Calu3 (cell line): ENCODE results near the gene SIM2. TPM values are rescaled to one million over a fixed set of nuclear protein-coding genes. Genes with fewer than 3 reads are reported as not detected.

ENCODE experiments used
- BruUV-seq: library from RNA; stranded (reverse); fragments of 400-500 nt; replicated peaks from 2 replicates; lab custom pipeline; 2021; lab: Mats Ljungman, UMichigan
- CTCF ChIA-PET: fragments of 300-600 bp; sonication (Branson Sonifier 250); formaldehyde crosslinking; loops from one replicate; lab custom pipeline; 2022; ENCODE audit warnings: antibody characterized with exemption; lab: Charles Lee
- DNase-seq: peaks from one replicate; pipeline ENCODE4 v3.0.0; 2022
- H3K27ac Mint-ChIP-seq: one replicate; pipeline ENCODE4 v1.8.0; 2022; ENCODE audit warnings: mixed read lengths; ENCODE audit not compliant: unreplicated experiment
- H3K27me3 Mint-ChIP-seq: one replicate; pipeline ENCODE4 v1.8.0; 2022; ENCODE audit warnings: mixed read lengths; ENCODE audit not compliant: unreplicated experiment
- H3K36me3 Mint-ChIP-seq: one replicate; pipeline ENCODE4 v1.8.0; 2022; ENCODE audit warnings: mild to moderate bottlenecking, moderate library complexity, mixed read lengths; ENCODE audit not compliant: insufficient read depth, unreplicated experiment
- H3K4me1 Mint-ChIP-seq: one replicate; pipeline ENCODE4 v1.8.0; 2022; ENCODE audit warnings: mild to moderate bottlenecking, low read depth, mixed read lengths; ENCODE audit not compliant: unreplicated experiment
- H3K4me3 Mint-ChIP-seq: one replicate; pipeline ENCODE4 v1.8.0; 2022; ENCODE audit warnings: mild to moderate bottlenecking, low read depth, moderate library complexity, mixed read lengths; ENCODE audit not compliant: unreplicated experiment
- H3K9me3 Mint-ChIP-seq: one replicate; pipeline ENCODE4 v1.8.0; 2022; ENCODE audit warnings: low read depth, mixed read lengths; ENCODE audit not compliant: unreplicated experiment
- CTCF ChIP-seq: fragments of 200-600 bp; IDR thresholded peaks from one replicate; pipeline ENCODE4 v1.8.0; 2022; ENCODE audit warnings: antibody characterized with exemption; ENCODE audit not compliant: unreplicated experiment
- intact Hi-C: fragments of 100-400 bp; cut with micrococcal nuclease; formaldehyde crosslinking; loops from one replicate; pipeline ENCODE4 v1.10.0; 2022; ENCODE audit not compliant: unreplicated experiment
- total RNA-seq: library from RNA; stranded (reverse); gene quantifications from 2 replicates; pipeline ENCODE4 v1.2.3, GENCODE V29; 2022

SIM2 gene
- total RNA-seq, 1 experiment from 2014 or later, result 15.4 TPM

- Mint-ChIP-seq H3K27me3 (no peaks in the 10 kb centered on the region), H3K36me3 (peaks cover 7% of the 10 kb centered on the region), H3K27ac (no peak overlapping the region), H3K9me3 (no peaks in the 10 kb centered on the region), H3K4me3 (no peak overlapping the region), H3K4me1 (peaks cover 15% of the 10 kb centered on the region)
- no peak for DNase-seq
- intact Hi-C loops, result no loop called here
- BruUV-seq, result no TSS peak
- CTCF ChIA-PET, result no interaction called here
- TF ChIP-seq CTCF, result no peak
Observed at GRCh38 chr21:36786186-36786585, 87.3 kb downstream of the SIM2 start.

- Mint-ChIP-seq H3K27ac (peak overlapping the region; percentile 72), H3K36me3 (peaks cover 7% of the 10 kb centered on the region), H3K9me3 (no peaks in the 10 kb centered on the region), H3K4me3 (peak overlapping the region; percentile 60), H3K4me1 (peaks cover 15% of the 10 kb centered on the region), H3K27me3 (no peaks in the 10 kb centered on the region)
- DNase-seq, result peak; percentile 62
- no TSS peak for BruUV-seq
- no peak for TF ChIP-seq CTCF
- CTCF ChIA-PET, result interaction anchor here (0.6 to 1.3 kb wide), 2 partner anchors 16 to 21 kb away, joined by 3 to 5 read pairs; no protein-coding TSS in a partner anchor
- intact Hi-C loops, result no loop called here
Observed at GRCh38 chr21:36788120-36788638, 89.3 kb downstream of the SIM2 start.

- Mint-ChIP-seq H3K36me3 (peaks cover 7% of the 10 kb centered on the region), H3K4me3 (no peak overlapping the region), H3K4me1 (peaks cover 15% of the 10 kb centered on the region), H3K27ac (no peak overlapping the region), H3K9me3 (no peaks in the 10 kb centered on the region), H3K27me3 (no peaks in the 10 kb centered on the region)
- intact Hi-C loops, result no loop called here
- TF ChIP-seq CTCF, result no peak
- CTCF ChIA-PET, result no interaction called here
- DNase-seq, result no peak
- no TSS peak for BruUV-seq
Observed at GRCh38 chr21:36790616-36791015, 91.7 kb downstream of the SIM2 start.

- intact Hi-C loops, result no loop called here
- H3K4me3 Mint-ChIP-seq, result no peak overlapping the region
- CTCF ChIA-PET, result no interaction called here
- no peak for TF ChIP-seq CTCF
- H3K36me3 Mint-ChIP-seq, result peaks cover 7% of the 10 kb centered on the region
- peaks cover 15% of the 10 kb centered on the region for H3K4me1 Mint-ChIP-seq
- BruUV-seq, result no TSS peak
- DNase-seq, result no peak
- H3K27me3 Mint-ChIP-seq, result no peaks in the 10 kb centered on the region
- H3K9me3 Mint-ChIP-seq, result no peaks in the 10 kb centered on the region
- no peak overlapping the region for H3K27ac Mint-ChIP-seq
Observed at GRCh38 chr21:36791180-36791579, 92.3 kb downstream of the SIM2 start.
